Measurements from ENCODE around the gene ESYT2. TPM values are rescaled to one million over a fixed set of nuclear protein-coding genes. Genes with fewer than 3 reads are reported as not detected.

Gene ESYT2
- total RNA-seq, 1 experiment from 2014 or later, result 39.0 TPM

GRCh38 chr7:158754746-158755444 lies 74.4 kb downstream of the ESYT2 start:
- Mint-ChIP-seq H3K27ac (peak overlapping the region in 1 of 3 experiments; percentile 80; a peak in 1 of 7 replicates), H3K36me3 (ENCODE audit: insufficient read depth in 1 of 3, low read depth in 3 of 3) (peaks cover 4 to 44% (median 35%) of the 10 kb centered on the region in 3 experiments; a peak in 6 of 7 replicates), H3K4me3 (no peak overlapping the region), H3K4me1 (peaks cover 4% of the 10 kb centered on the region in 2 experiments; a peak in 3 of 4 replicates), H3K27me3 (ENCODE audit: low read depth) (no peaks in the 10 kb centered on the region), H3K9me3 (no peaks in the 10 kb centered on the region)
- Histone ChIP-seq H3K27ac (ENCODE audit: insufficient read length, low read depth, low read length) (no peak overlapping the region), H2AFZ (ENCODE audit: low read length) (no peak overlapping the region), H4K91ac (ENCODE audit: insufficient read length, low read depth, low read length) (no peak overlapping the region), H3K4me2 (ENCODE audit: insufficient read depth, insufficient read length, low read length) (no peak overlapping the region), H3K4ac (ENCODE audit: low read depth, low read length) (no peak overlapping the region), H2BK15ac (ENCODE audit: low read depth, low read length) (no peak overlapping the region), H3K9ac (ENCODE audit: extremely low read depth, insufficient read length, low read length) (no peak overlapping the region), H3K27me3 (ENCODE audit: insufficient read depth, low read length) (no peaks in the 10 kb centered on the region), H2BK5ac (ENCODE audit: insufficient read length, low read length) (no peak overlapping the region), H4K5ac (ENCODE audit: insufficient read length, low read depth, low read length) (no peak overlapping the region), H3K56ac (ENCODE audit: insufficient read length, low read depth, low read length) (no peak overlapping the region), H4K20me1 (ENCODE audit: control insufficient read depth, insufficient read depth, insufficient read length) (no peaks in the 10 kb centered on the region), H4K8ac (replicated peaks; ENCODE audit: insufficient read length, low read depth, low read length) (no peak overlapping the region), H3K23ac (ENCODE audit: insufficient read length, low read depth, low read length) (no peak overlapping the region), H2BK20ac (ENCODE audit: low read depth, low read length, poor library complexity, severe bottlenecking) (no peak overlapping the region), H3T11ph (ENCODE audit: low read length) (no peak overlapping the region), H3K79me2 (ENCODE audit: insufficient read depth, low read length) (no peaks in the 10 kb centered on the region), H3K18ac (ENCODE audit: insufficient read length, low read depth, low read length) (no peak overlapping the region), H3K9me3 (ENCODE audit: control insufficient read depth, low read depth, low read length) (no peaks in the 10 kb centered on the region), H3K14ac (ENCODE audit: insufficient read depth, low read length) (no peak overlapping the region), H2AK5ac (ENCODE audit: insufficient read length, low read length) (no peak overlapping the region), H3K23me2 (ENCODE audit: insufficient read length, low read depth, low read length, poor library complexity, severe bottlenecking) (no peaks in the 10 kb centered on the region), H2BK120ac (ENCODE audit: low read depth, low read length, poor library complexity, severe bottlenecking) (no peak overlapping the region), H3K4me1 (ENCODE audit: insufficient read depth, low read length) (no peaks in the 10 kb centered on the region), H2BK12ac (ENCODE audit: insufficient read length, low read depth, low read length) (no peak overlapping the region), H3K79me1 (ENCODE audit: insufficient read depth, low read depth, low read length, poor library complexity, severe bottlenecking) (no peaks in the 10 kb centered on the region)
- no peak for TF ChIP-seq CTCF (conservative IDR thresholded peaks at IDR 0.05)
- DNase-seq, result no peak
- WGBS (ENCODE audit: extremely low coverage, insufficient read length, low lambda C conversion rate), result no CpG with 5 or more reads among the region's 11 CpGs
